Upper lobe of right lung (tissue), 1 donor: ENCODE measurements around the gene MS4A13. TPM values are rescaled to one million over a fixed set of nuclear protein-coding genes. Genes with fewer than 3 reads are reported as not detected.

ENCODE experiments used
- ATAC-seq: fragments of 200-7000 bp; cut with Tn5 transposase; one replicate; pipeline ENCODE4 v1.9.1; 2020; ENCODE audit warnings: mild to moderate bottlenecking, moderate library complexity
- DNase-seq: peaks from one replicate; pipeline ENCODE4 v3.0.0-alpha.2; 2020
- H3K27ac ChIP-seq: fragments of 200-600 bp; one replicate; pipeline ENCODE4 v1.8.0; 2022
- H3K27me3 ChIP-seq: fragments of 200-600 bp; one replicate; pipeline ENCODE4 v1.8.0; 2022; ENCODE audit warnings: mild to moderate bottlenecking
- H3K36me3 ChIP-seq: fragments of 200-600 bp; one replicate; pipeline ENCODE4 v1.8.0; 2022
- H3K4me1 ChIP-seq: fragments of 200-600 bp; one replicate; pipeline ENCODE4 v1.8.0; 2022
- H3K4me3 ChIP-seq: fragments of 200-600 bp; one replicate; pipeline ENCODE4 v1.8.0; 2022; ENCODE audit warnings: mild to moderate bottlenecking
- H3K9me3 ChIP-seq: fragments of 200-600 bp; one replicate; pipeline ENCODE4 v1.8.0; 2022
- intact Hi-C: fragments of 100-400 bp; cut with DNase I; formaldehyde crosslinking; loops from one replicate; pipeline ENCODE4 v1.11.0; 2022
- long read RNA-seq: library from polyadenylated mRNA; unstranded; transcript quantifications from one replicate; pipeline ENCODE4 v2.0.0, GENCODE V29; 2021
- total RNA-seq: library from RNA; stranded (reverse); fragmentation: NEBNext Ultra II Directional; extraction: Animal tissue kit (Norgen Biotek cat#: 25700); gene quantifications from one replicate; pipeline ENCODE4 v1.2.1, GENCODE V29; 2021
- TF ChIP-seq, protein P1 (sequence below): fragments of 200-600 bp; IDR thresholded peaks from one replicate; pipeline ENCODE4 v1.8.0; 2022; ENCODE audit warnings: antibody characterized with exemption
- donor health status: DM: no; HTN: yes; CAD: no; lungs with severe emphysema.

Gene MS4A13, protein sequence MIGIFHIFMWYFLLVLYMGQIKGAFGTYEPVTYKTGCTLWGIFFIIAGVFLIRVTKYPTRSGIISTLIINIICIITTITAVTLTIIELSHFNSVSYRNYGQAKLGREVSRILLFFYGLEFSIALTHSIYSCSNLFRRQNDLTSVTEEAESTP
- not detected for total RNA-seq
- long read RNA-seq = 0 reads

DNA sequence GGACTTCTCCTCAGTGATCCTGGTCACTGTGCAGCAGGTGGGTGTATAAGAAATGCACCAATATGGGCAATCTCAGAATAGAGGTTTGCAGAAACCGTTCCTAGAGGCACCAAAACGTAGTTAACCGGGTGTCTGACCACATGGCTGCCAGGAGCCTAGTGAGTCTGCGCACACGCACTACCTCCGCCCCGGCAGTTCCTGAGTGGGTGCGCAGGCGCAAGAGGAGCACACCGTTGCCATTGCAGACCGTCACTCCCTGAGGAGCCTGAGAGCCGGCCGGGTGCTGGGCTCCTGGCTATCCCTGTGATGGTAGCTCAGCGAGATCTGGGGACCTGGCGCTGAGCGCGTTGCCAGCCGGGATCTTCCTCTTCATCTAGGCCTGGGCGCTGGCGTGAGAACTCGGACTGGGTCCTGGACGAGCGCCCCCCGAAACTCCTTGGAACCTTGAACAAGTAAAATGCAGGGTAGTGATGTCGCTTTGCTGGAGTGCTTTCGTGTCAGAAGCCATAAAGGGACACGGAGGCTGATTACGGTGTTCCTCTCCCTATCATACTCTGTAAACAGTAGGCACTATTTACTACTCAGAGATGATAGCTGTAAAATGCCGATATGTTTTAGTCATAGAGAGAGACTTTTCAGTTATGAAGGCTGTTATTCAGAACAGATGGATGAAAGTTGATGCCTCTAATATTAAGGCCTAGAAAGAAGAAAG lies at the start of gene MS4A13:
Gene MS4A13 (plus strand): TSS at position 249 of the 712 bp plus-strand sequence. CDS start 2,692 bp downstream, outside the sequence.
- Histone ChIP-seq H3K4me3 (no peak within 1 kb of the TSS), H3K27me3 (peaks cover 4% of the 10 kb centered on the region), H3K27ac (no peak within 1 kb of the TSS), H3K36me3 (no peaks in the 10 kb centered on the region), H3K9me3 (no peaks in the 10 kb centered on the region), H3K4me1 (no peaks in the 10 kb centered on the region)
- TF ChIP-seq, protein P1, sequence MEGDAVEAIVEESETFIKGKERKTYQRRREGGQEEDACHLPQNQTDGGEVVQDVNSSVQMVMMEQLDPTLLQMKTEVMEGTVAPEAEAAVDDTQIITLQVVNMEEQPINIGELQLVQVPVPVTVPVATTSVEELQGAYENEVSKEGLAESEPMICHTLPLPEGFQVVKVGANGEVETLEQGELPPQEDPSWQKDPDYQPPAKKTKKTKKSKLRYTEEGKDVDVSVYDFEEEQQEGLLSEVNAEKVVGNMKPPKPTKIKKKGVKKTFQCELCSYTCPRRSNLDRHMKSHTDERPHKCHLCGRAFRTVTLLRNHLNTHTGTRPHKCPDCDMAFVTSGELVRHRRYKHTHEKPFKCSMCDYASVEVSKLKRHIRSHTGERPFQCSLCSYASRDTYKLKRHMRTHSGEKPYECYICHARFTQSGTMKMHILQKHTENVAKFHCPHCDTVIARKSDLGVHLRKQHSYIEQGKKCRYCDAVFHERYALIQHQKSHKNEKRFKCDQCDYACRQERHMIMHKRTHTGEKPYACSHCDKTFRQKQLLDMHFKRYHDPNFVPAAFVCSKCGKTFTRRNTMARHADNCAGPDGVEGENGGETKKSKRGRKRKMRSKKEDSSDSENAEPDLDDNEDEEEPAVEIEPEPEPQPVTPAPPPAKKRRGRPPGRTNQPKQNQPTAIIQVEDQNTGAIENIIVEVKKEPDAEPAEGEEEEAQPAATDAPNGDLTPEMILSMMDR = no peak
- DNase-seq (no peak), ATAC-seq (no peak)
- intact Hi-C loops = no loop called here

DNA sequence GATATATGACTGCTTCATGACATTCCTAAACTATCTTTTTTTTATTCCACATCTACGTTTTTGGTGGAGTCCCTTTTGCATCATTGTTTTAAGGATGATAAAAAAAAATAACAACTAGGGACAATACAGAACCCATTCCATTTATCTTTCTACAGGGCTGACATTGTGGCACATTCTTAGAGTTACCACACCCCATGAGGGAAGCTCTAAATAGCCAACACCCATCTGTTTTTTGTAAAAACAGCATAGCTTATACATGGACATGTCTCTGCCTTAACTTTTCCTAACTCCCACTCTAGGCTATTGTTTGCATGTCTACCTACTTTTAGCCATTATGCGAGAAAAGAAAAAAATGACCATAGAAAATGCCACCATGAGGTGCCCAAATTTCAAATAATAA lies 46.4 kb upstream of the MS4A13 start:
- Histone ChIP-seq H3K4me3 (no peak overlapping the region), H3K36me3 (no peaks in the 10 kb centered on the region), H3K4me1 (no peaks in the 10 kb centered on the region), H3K27ac (no peak overlapping the region), H3K27me3 (no peaks in the 10 kb centered on the region), H3K9me3 (no peaks in the 10 kb centered on the region)
- no peak for DNase-seq
- intact Hi-C loops = no loop called here
- TF ChIP-seq, protein P1 = no peak
- ATAC-seq = no peak

DNA sequence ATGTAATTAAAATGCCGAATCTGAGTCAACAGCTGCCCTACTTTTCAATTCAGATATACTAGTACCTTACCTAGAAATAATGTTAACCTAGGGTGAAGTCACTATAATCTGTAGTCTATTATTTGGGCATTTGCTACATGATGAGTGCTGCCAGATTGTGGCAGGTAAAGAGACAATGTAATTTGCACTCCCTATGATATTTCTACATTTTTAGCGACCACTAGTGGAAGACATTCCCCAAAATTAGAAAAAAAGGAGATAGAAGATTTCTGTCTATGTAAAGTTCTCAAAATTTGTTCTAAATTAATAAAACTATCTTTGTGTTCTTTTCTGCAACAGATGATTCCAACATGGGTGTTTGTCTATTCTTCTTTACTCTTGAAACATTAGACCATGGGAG lies 45.5 kb upstream of the MS4A13 start:
- intact Hi-C loops = no loop called here
- Histone ChIP-seq H3K4me3 (no peak overlapping the region), H3K4me1 (no peaks in the 10 kb centered on the region), H3K36me3 (no peaks in the 10 kb centered on the region), H3K27me3 (no peaks in the 10 kb centered on the region), H3K27ac (no peak overlapping the region), H3K9me3 (no peaks in the 10 kb centered on the region)
- no peak for ATAC-seq
- TF ChIP-seq, protein P1 = no peak
- DNase-seq = no peak

DNA sequence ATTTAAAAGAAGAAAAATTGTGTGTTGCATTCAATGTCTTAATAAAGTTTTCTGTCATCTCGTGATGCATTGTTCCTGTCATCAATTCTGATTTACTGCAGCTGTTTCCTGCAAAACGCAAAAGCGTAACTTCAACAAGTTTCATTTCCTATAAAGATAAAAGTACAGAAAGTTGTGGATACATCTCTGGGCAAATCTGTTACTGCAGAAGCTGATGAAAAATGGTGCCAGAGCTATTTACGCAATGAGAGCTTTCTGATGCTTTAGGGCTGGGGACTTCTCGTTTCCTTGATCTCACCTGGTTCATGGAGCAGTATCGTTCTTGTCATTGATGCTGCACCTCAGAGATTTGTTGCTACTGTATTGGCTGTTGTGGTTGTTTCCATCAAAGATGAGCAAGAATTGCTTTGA lies 38.2 kb upstream of the MS4A13 start:
- no peak for DNase-seq
- no peaks in the 10 kb centered on the region for H3K4me1 ChIP-seq
- ATAC-seq = no peak
- no peak overlapping the region for H3K4me3 ChIP-seq
- intact Hi-C loops = no loop called here
- no peak overlapping the region for H3K27ac ChIP-seq
- TF ChIP-seq, protein P1 = no peak
- no peaks in the 10 kb centered on the region for H3K36me3 ChIP-seq
- no peaks in the 10 kb centered on the region for H3K9me3 ChIP-seq
- no peaks in the 10 kb centered on the region for H3K27me3 ChIP-seq

DNA sequence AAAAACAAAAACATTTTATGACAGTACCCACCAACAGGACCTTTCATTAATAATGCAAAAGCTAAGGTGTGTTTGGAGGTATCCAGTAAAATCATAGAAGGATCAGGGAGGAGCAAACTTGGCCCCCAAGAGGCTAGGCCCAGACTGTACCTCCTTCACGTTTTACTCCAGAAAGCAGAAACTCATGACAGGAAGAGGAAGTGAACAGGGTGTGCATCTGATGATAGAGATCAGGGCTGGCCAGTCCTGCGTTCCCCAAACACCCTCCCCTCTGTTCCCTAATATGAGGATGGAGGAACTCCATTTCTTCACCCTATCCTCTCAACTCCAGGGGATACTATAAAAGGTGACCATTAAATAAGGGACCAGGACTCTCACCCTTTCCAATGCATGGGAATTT lies 32.8 kb upstream of the MS4A13 start:
- Histone ChIP-seq H3K27me3 (no peaks in the 10 kb centered on the region), H3K4me3 (no peak overlapping the region), H3K27ac (no peak overlapping the region), H3K9me3 (no peaks in the 10 kb centered on the region), H3K4me1 (no peaks in the 10 kb centered on the region), H3K36me3 (no peaks in the 10 kb centered on the region)
- no peak for DNase-seq
- TF ChIP-seq, protein P1 = no peak
- ATAC-seq = peak; percentile 86
- intact Hi-C loops = no loop called here
